HG02938 (cell line): Measurements from ENCODE around the gene ZNF831.

ENCODE experiments used
- ATAC-seq: cut with Tn5 transposase; IDR thresholded peaks from one replicate; pipeline ENCODE4 v1.9.1; 2021; ENCODE audit warnings: mild to moderate bottlenecking, moderate library complexity; ENCODE audit not compliant: unreplicated experiment

Gene ZNF831

GRCh38 chr20:59297686-59298085, 134.1 kb downstream of the ZNF831 start:
- ATAC-seq: no peak

GRCh38 chr20:59299945-59300332, 136.3 kb downstream of the ZNF831 start:
- no peak for ATAC-seq

GRCh38 chr20:59300333-59301081, 136.9 kb downstream of the ZNF831 start, which contains the start of gene EDN3:
TSS of gene EDN3 (plus strand) at chr20:59300611. CDS start at chr20:59300813, 202 bp downstream.
- no peak for ATAC-seq

DNA sequence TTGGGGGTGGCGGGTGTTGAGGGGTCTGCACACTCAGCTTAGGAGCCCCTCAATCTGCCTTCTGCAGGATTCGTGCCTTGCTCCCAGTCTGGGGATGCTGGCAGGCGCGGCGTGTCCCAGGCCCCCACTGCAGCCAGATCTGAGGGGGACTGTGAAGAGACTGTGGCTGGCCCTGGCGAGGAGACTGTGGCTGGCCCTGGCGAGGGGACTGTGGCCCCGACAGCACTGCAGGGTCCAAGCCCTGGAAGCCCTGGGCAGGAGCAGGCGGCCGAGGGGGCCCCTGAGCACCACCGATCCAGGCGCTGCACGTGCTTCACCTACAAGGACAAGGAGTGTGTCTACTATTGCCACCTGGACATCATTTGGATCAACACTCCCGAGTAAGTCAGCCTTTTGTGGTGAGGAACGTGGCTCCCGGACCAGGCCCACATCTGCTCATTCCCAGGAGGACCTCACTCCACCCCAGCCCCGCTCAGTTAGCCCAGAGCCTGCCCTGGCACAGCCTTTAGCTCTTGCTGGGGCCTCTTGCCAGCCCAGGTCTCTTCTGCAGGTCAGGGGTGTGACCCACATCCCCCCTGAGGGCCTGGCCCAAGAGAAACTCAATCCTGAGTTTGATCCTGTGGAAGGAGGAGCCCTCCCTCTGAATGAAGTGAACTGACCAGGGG, 137.9 kb downstream of the ZNF831 start:
- ATAC-seq: no peak

GRCh38 chr20:59305908-59306655, 142.5 kb downstream of the ZNF831 start:
- ATAC-seq: no peak

GRCh38 chr20:59307270-59307669, 143.6 kb downstream of the ZNF831 start:
- ATAC-seq: no peak
